ENCODE data around the gene PNMA3.
A peak's percentile ranks its signal among the peaks of the same experiment; 100 is the strongest.
"Not testable (repeated sequence)": the region's sequence is repeated elsewhere in the genome, so short reads cannot be mapped to it uniquely, and the experiment has no call there.

Gene PNMA3, protein sequence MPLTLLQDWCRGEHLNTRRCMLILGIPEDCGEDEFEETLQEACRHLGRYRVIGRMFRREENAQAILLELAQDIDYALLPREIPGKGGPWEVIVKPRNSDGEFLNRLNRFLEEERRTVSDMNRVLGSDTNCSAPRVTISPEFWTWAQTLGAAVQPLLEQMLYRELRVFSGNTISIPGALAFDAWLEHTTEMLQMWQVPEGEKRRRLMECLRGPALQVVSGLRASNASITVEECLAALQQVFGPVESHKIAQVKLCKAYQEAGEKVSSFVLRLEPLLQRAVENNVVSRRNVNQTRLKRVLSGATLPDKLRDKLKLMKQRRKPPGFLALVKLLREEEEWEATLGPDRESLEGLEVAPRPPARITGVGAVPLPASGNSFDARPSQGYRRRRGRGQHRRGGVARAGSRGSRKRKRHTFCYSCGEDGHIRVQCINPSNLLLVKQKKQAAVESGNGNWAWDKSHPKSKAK

DNA sequence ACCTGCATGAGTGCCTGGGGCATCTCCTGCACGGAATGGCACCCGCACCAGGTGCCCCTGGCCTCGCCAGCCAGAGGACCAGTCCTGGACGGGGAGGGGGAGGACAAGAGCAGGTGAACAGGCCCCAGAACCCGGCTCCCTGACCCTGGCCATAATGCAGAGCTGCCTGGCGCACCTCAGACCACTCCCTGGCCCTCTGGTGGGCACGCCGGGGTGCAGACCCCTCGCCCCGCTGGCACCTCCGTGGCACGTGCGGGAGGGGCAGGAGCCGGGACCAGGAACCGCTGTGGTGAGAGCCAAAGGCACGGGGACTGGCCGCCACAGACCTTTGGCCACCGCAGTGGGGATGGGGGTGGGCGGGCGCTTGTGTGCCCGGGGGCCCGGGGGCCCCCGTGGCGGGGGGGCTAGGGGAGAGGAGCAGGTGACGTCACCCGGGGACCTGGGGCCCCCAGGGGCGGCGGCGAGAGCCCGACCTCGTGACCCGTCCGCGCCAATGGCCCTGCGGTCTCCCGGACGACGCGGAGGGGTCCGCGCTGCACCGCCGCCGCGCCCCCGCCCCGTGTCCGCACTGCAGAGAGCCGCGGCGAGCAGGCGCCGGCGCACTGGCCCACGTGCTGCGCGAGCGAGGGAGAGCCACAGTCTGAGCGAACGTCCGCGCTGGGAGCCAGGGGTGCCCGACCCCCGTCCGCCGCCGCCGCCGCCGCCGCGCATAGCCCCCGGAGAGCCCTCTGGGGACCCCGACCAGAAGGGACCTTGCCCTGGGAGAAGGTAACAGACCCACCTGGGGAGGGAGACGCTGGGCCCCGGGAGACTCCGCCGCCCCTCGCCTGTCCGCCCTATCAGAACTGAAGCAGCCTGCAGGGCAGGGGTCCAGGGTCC, at the start of gene PNMA3:
PNMA3 (plus strand) TSS at position 600 of the 879 bp plus-strand sequence. CDS start 586 bp downstream, outside the sequence.
- no peak for DNase-seq (ENCODE audit: low spot score)

DNA sequence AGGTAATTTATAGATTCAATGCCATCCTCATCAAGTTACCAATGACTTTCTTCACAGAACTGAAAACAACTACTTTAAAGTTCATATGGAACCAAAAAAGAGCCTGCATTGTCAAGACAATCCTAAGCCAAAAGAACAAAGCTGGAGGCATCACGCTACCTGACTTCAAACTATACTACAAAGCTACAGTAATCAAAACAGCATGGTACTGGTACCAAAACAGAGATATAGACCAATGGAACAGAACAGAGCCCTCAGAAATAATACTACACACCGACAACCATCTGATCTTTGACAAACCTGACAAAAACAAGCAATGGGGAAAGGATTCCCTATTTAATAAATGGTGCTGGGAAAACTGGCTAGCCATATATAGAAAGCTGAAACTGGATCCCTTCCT, 39.1 kb upstream of the PNMA3 start:
- DNase-seq (ENCODE audit: low spot score): not testable (repeated sequence)

DNA sequence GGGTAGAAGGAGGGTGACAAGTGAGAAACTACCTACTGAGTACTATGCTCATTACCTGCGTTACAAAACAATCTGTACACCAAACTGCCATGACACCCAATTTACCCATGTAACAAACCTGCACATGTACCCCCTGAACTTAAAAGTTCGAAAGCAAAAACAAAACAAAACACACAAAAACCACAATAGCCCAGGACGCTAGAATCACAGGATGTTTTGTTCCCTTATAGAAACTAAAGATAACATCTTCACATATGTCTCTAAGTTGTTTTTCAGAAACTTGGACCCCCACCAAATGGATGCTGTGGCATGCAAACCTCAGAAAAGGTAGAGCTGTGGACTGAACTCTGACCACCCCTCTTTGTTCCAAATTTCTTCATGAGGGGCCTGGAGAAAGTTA, 37.1 kb upstream of the PNMA3 start:
- no peak for DNase-seq (ENCODE audit: low spot score)

DNA sequence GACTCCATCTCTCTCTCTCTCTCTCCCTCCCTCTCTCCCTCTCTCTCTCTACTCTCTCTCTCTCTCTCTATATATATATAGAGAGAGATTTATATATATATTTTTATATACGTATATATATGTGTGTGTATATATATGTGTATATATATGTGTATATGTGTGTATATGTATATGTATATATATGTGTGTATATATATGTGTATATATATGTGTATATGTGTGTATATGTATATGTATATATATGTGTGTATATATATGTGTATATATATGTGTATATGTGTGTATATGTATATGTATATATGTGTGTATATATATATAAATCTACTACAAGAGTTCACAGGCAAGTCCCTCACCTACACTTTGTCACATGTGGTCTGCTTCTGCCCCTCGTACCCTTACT, 29.8 kb upstream of the PNMA3 start:
- DNase-seq (ENCODE audit: low spot score): not testable (repeated sequence)

DNA sequence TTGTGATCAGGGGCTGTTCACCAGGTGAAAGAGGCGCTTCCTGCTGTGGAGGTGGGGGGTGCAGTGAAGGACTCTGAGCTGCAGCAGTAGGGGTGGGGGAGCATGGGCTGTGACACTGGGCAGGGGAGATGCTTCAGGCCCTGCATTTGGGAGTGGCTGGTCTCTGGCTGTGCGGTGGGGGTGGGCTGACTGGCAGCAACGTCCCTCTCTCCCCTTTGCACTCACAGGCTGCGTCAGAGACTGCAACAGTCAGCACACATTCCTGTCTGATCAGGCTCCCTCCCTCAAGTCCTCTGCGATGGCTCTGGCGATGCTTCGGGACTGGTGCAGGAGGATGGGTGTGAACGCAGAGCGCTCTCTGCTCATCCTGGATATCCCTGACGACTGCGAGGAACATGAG, 27.8 kb upstream of the PNMA3 start:
- DNase-seq (ENCODE audit: low spot score): not testable (repeated sequence)

DNA sequence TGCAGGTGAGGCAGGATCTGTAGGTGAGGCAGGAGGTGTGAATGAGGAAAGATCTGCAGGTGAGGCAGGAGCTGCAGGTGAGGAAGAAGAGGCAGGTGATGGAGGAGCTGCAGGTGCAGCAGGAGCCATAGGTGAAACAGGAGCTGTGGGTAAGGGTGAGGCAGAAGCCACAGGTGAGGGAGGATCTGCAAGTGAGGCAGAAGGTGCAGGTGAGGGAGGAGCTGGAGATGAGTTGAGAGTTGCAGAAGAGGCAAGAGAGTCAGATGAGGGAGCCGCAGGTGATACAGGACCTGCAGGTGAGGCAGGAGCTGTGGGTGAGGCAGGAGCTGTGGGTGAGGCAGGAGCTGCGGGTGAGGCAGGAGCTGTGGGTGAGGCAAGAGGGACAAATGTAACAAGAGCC, 27.1 kb upstream of the PNMA3 start:
- no peak for DNase-seq (ENCODE audit: low spot score)

DNA sequence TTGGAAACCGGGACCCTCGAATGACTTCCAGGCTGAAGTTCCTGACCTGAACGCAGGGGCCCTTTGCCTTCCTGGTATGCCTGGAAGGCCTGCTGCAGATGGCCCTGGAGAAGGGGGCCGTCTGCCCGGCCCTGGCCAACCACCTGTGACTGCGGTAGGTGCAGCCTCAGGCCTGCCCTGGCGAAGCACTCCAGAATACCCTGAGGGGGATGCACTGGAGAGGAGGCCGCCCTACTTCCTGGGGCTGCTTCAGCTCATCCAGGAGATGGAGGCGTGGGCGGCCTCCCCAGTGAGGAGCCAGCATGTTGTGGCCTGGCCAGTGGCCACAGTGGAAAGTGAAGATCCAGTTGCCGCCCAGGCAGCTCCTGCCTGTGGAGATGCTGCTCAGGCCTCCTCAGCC, 26.4 kb upstream of the PNMA3 start:
- no peak for DNase-seq (ENCODE audit: low spot score)

DNA sequence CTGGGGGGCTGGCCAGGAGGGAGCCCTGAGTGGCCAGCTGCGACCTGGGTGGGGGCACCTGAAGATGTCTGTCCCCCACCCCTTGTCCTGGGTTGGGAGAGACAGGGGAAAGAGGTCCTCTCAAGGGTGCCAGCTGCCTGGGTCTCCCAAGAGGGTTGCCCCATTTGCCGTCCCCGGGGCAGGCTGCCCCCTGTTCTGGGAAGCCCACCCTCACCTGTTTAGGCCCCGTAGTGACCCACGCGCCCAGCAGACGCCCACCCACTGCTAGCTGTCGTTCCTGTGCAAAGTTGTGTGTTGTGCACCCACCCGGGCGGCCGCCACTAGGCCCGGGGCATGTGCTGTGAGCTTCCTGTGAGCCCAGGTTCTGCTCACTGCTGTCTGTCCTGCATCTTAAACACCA, 25.5 kb upstream of the PNMA3 start:
- DNase-seq (ENCODE audit: low spot score): no peak

DNA sequence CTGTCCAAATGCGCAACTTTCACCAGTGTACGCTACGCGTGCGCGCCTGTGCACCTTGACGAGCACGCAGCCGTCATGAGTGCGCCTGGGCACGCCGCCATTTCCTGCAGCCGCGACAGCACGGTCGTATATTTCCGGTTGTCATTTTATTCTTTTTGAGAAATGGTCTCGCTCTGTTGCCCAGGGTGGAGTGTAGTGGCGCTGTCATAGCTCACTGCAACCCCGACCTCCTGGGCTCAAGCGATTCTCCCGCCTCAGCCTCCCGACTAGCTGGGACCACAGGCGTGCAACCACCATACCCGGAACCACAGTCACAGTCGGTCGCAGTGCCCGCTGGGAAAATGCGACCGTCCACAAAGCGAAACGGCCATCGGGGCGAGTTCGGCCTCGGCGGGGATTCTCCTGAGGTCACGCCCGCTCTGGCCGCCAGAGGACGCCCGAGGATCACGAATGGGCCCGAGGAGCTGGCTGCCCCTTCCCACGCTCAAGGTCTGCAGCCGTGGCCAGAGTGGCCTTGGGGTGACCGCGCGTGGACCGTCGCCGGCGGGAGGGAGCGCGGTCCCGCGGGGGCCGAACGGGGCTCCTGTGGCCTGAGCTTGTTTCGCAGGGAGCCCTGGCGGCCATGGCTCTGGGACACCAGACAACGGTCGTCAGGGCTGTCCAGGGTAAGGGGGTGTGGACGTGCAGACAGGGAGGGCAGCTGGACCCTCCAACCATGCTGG, 23.7 kb upstream of the PNMA3 start:
- peak; percentile 69 for DNase-seq (ENCODE audit: low spot score)

DNA sequence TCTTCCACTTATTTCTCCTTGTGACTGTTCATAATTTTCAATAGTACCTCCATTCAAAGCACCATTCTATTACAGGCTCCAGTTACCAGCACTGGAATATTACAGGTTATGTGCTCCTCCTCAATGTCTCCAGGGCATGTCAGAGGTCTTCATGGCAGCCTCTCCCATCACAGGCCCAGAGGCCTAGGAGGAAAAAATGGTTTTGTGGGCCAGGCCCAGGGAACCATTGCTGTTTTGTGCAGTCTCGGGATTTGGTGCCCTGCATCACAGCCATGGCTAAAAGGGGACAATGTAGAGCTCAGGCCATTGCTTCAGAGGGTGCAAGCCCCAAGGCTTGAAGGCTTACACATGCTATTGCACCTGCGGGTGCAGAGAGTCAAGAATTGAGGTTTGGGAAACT, 7.2 kb upstream of the PNMA3 start:
- no peak for DNase-seq (ENCODE audit: low spot score)

DNA sequence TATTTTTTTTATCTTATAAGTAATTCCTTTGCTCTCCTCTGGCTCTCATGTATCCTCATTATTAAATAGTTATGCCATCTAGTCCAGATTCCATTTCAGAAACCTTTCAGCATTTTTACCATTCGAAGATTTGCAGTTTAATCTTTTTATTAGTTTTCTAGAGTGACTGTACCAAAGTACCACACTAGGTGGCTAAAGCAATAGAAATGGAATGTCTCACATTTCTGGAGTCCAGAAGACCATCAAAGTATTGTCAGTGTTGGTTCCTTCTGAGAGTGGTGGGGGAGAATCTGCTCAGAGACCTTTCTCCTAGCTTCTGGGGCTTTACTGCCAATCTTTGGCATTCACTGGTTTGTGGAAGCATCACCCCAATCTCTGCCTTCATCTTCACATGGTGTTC, 3.7 kb upstream of the PNMA3 start:
- no peak for DNase-seq (ENCODE audit: low spot score)

DNA sequence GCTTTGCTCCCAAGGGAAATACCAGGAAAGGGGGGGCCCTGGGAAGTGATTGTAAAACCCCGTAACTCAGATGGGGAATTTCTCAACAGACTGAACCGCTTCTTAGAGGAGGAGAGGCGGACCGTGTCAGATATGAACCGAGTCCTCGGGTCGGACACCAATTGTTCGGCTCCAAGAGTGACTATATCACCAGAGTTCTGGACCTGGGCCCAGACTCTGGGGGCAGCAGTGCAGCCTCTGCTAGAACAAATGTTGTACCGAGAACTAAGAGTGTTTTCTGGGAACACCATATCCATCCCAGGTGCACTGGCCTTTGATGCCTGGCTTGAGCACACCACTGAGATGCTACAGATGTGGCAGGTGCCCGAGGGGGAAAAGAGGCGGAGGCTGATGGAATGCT, 1.0 kb downstream of the PNMA3 start:
- DNase-seq (ENCODE audit: low spot score): no peak

DNA sequence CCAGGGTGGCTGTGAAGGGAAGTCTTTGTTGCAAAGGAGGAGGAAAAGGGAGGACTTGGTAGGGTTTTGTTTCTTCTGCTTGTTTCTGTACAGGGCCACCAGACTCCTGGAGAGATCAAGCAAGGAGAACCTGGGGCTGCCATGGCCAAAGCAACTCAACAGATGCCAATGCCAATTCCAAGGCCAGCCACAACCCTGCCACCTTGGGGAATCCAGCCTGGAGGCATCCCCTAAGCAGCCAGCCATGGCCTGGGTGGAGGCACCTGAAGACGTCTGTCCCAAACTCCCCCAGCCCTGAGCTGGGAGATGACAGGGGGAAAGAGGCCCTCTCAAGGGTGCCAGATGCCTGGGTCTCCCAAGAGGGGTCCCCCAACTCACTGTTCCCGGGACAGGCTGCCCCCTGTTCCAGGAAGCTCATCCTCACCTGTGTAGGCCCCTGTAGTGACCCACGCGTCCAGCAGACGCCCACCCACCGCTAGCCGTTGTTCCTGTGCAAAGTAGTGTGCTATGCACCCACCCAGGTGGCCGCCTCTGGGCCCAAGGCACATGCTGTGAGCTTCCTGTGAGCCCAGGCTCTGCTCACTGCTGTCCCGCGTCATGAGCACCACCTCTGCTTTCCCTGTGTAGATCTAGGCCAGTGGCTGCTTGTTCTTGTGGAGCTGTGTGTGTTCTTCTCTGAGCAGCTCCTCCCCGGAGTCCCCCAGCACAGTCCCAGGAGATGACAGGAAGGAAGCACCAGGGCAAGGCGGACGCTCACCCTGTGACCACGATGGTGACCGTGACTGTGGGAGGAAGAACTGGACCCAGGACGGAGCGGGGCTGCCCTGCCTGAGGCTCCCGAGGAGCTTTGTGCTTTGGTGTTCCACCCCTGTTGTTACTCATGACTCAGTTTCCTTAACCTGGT, 3.2 kb downstream of the PNMA3 start:
- DNase-seq (ENCODE audit: low spot score): no peak

DNA sequence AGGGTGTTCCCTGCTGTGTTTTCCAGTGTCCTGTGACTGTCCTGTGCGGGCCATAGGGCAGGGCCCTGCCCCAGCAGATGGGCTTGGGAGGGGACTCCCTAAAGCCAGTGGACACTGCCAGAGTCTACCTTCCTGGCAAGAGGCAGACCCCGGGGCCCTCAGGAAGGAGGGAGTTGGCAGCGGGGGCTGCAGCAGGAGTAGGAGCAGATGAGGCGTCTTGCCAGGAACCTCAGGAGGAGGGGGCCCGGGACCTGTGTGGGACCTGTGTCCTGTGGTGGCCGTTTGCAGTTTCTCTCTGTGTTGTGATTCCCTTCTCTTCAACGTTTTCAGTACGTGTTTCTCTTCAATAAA, 3.8 kb downstream of the PNMA3 start:
- DNase-seq (ENCODE audit: low spot score): no peak

DNA sequence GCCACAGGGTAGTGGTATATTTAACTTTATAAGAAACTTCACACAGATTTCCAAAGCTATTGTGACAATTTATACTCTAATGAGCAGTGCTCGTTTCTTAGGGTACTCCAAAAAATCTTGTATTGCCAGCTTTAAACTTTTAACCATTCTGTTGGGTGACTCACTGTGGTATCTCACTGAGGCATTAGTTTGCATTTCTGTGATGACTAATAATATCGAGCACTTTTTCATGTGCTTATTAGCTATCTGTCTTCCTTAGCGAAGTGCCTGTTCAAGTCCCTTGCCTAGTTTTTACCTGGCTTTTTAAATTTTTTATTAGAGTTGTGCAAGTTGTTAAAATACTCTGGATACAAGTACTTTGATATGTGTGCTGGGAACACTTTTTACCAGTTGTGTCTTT, 5.5 kb downstream of the PNMA3 start:
- DNase-seq (ENCODE audit: low spot score): no peak

DNA sequence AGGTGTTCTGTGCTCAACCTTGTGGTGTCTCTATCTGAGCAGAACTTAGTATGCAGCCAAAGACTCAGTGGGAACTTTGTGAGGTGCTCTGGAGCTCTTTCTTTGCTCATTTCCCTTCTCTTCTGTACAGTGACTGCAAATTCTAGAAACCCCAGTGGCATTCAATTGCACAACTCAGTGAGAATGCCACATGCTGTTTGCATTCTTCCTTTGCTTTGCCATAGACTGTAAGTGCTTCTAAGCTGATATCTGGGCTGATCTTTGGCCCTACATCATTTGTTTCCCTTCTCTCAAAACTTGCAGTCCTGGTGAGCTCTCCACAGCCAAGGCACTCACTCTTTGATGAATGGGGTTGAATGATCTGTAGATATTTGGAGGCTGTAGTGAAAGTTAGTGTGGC, 7.0 kb downstream of the PNMA3 start:
- DNase-seq (ENCODE audit: low spot score): no peak

DNA sequence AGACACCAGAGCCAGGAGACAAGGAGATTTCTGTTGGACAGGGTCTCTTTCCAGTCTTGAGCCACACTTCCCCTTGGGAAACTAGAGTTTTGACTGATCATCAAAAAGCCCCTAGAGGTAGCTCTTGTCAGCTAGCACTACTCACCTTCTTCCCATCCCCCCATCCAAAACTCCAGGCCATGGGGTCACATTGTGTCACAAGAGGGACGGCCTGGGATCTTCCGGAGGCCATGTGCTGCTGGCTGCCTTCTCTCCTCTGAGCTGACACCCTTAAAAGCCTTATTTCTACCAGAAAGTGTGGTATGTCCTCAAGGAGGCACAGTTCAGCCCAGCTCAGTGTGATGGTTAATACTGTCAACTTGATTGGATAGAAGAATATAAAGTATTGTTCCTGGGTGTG, 7.8 kb downstream of the PNMA3 start:
- no peak for DNase-seq (ENCODE audit: low spot score)

DNA sequence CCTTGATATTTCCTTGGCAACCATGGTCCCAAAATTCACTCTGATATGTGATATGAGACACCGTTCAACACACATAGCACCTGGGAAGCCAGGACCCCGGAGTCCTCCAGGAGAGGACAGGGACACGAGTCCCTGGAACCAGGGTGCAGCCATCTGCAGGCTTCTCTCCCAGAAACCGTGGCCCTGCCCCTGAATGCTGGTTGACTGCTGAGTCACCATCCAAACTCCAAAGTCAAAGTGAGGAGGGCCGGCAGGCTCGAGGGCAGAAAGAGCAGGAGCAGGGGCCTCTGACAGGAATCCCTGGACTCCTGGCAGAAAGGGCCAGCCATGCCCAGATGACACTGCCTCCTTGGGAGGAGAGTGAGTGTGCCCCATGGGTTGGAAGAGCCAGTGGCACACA, 9.1 kb downstream of the PNMA3 start:
- no peak for DNase-seq (ENCODE audit: low spot score)

DNA sequence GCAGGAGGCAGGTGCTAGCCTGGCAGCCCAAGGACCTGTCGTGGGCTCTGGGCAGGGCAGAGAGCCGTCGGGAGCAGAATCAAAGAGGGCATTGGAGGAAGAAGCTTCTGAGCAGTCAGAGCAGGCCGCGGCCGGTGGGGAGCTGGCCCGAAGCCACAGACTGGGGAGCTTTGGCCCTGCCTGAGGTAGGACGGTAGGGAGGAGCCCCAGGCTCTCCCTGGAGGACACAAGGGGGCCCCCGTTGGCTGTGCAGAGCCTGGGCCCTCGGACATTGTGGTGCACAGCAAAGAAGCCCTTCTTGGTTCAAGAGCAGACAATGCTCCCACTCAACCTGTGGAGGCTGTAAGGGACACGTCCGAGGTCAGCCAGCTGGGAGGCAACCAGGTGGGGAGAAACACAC, 10.1 kb downstream of the PNMA3 start:
- not testable (repeated sequence) for DNase-seq (ENCODE audit: low spot score)

DNA sequence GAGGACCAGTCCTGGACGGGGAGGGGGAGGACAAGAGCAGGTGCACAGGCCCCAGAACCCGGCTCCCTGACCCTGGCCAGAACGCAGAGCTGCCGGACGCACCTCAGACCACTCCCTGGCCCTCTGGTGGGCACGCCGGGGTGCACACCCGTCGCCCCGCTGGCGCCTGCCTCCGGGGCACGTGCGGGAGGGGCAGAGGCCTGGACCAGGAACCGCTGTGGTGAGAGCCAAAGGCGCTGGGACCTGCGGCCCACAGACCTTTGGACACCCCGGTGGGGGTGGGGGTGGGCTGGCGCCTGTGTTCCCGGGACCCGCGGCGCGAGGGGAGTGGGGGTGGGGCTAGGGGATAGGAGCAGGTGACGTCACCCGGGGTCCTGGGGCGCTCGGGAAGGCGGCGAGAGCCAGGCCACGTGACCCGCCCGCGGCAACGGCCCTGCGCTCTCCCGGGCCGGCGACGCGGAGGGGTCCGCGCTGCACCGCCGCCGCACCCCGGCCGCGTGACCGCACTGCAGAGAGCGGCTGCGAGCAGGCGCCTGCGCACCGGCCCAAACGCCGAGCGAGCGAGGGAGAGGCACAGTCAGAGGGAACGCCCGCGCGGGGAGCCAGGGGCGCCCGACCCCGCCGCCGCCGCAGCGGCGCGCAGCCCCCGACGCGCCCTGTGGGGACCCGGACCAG, 15.8 kb downstream of the PNMA3 start, which contains the start of gene PNMA6A:
PNMA6A (plus strand) TSS at position 546 of the 675 bp plus-strand sequence. CDS start 609 bp downstream, outside the sequence.
- DNase-seq (ENCODE audit: low spot score): not testable (repeated sequence)

DNA sequence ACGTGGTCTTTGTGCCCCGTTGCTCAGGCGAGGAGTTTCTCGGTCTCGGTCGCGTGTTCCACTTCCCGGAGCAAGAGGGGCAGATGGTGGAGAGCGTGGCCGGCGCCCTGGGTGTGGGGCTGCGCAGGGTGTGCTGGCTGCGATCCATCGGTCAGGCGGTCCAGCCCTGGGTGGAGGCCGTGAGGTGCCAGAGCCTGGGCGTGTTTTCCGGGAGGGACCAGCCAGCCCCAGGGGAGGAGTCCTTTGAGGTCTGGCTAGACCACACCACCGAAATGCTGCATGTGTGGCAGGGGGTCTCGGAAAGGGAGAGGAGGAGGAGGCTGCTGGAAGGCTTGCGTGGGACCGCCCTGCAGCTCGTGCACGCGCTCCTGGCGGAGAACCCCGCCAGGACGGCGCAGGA, 17.1 kb downstream of the PNMA3 start:
- not testable (repeated sequence) for DNase-seq (ENCODE audit: low spot score)

All from CD4-positive, alpha-beta T cell treated with Interleukin-2 at 100 ng/mL for 4 hours (primary cell).